ENCODE measurements around the gene ABHD2.

ABHD2 gene

DNA sequence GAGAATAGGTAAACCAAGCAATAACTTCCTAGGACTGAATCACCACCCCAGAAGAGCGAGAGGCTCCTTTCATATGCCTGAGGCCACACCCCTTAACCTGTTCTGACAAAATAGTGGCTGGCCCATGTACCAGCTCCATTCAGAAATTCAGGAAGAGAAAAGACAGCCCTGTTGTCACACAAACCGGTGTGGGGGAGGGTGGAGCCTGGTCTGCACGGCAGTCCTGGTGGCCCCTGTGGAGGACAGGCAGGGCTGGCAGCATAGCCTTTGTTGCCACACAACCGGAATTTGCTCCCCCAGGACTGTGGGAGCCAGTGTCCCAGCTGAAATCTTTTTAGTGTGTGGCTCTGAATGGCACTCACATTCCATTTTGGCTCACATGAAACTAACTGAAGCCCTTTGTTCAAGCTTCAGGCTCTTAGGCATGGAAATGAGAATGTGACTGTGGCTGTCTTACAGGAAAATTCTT, 109.3 kb downstream of the ABHD2 start:
- ChIA-PET POLR2A (interaction anchor here (0.6 to 1.4 kb wide), 3 partner anchors 9 to 378 kb away, joined by 4 read pairs; partner anchors contain the start of gene TICRR), CTCF (interaction anchor here (0.6 to 7.0 kb wide), 7 partner anchors 9 to 161 kb away, joined by 3 to 64 read pairs (median 4); no protein-coding TSS in a partner anchor)
- peaks cover 22% of the 10 kb centered on the region for H3K4me1 ChIP-seq (ENCODE audit: control insufficient read depth, insufficient read depth, low read length)

DNA sequence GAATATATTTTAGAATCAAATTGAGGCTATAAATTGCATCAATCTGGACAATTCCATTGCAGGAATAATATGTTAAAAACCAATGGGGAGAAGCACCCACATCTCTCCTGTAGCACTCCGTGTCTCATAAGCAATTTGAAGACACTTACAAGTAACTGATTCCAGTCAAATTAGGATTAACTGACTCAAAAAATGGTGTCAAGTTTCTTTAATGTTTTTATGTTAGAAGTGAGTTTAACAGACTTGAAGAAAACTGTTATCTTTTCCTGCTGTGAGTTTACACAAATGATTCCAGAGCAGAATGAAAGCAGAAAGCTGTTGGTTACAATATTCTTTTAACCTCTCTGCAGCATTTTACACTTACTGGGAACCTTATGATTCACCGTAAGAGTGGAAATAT, 109.9 kb downstream of the ABHD2 start:
- ChIA-PET CTCF (interaction anchor here (1.4 to 7.0 kb wide), 4 partner anchors 9 to 160 kb away, joined by 4 to 64 read pairs (median 18); no protein-coding TSS in a partner anchor), POLR2A (interaction anchor here (1.4 kb wide), 1 partner anchor 47 kb away, joined by 4 read pairs; no protein-coding TSS in a partner anchor)
- Histone ChIP-seq H3K9me3 (ENCODE audit: control insufficient read depth, insufficient read depth, low read depth, low read length) (no peaks in the 10 kb centered on the region), H3K27ac (ENCODE audit: extremely low read depth, low read depth, low read length) (no peak overlapping the region), H3K36me3 (ENCODE audit: control insufficient read depth in 2 of 2, insufficient read depth in 1 of 2, low read length in 2 of 2) (peaks cover 5 to 17% of the 10 kb centered on the region in 2 experiments), H3K4me3 (ENCODE audit: low read depth, low read length) (no peak overlapping the region), H3K4me1 (ENCODE audit: control insufficient read depth, insufficient read depth, low read length) (peaks cover 22% of the 10 kb centered on the region)
- TF ChIP-seq, protein P1, sequence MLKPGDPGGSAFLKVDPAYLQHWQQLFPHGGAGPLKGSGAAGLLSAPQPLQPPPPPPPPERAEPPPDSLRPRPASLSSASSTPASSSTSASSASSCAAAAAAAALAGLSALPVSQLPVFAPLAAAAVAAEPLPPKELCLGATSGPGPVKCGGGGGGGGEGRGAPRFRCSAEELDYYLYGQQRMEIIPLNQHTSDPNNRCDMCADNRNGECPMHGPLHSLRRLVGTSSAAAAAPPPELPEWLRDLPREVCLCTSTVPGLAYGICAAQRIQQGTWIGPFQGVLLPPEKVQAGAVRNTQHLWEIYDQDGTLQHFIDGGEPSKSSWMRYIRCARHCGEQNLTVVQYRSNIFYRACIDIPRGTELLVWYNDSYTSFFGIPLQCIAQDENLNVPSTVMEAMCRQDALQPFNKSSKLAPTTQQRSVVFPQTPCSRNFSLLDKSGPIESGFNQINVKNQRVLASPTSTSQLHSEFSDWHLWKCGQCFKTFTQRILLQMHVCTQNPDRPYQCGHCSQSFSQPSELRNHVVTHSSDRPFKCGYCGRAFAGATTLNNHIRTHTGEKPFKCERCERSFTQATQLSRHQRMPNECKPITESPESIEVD (tag by site-specific recombination; IDR thresholded peaks at IDR 0.05): peak; percentile 61
- TF ChIP-seq BCL11A (tag by site-specific recombination; IDR thresholded peaks at IDR 0.05; ENCODE audit: low read depth): no peak

More for the DNA sequence above, 109.3 kb downstream of the ABHD2 start:
- no peaks in the 10 kb centered on the region for H3K9me3 ChIP-seq (ENCODE audit: control insufficient read depth, insufficient read depth, low read depth, low read length)
- TF ChIP-seq ZNF341 (tag by site-specific recombination; IDR thresholded peaks at IDR 0.05; ENCODE audit: low read depth): peak; percentile 83
- no peak for TF ChIP-seq ZNF214 (tag by site-specific recombination; IDR thresholded peaks at IDR 0.05; ENCODE audit: borderline replicate concordance)
- 0 out of 2 replicates have a peak, but pooled peaks have one; percentile 17 for TF ChIP-seq GLIS2 (tag by site-specific recombination; IDR thresholded peaks at IDR 0.05)
- no peak for TF ChIP-seq ZNF707 (tag by site-specific recombination; IDR thresholded peaks at IDR 0.05)
- peak; percentile 37; the same call in 1 of the 2 replicates for TF ChIP-seq GLIS1 (tag by site-specific recombination; IDR thresholded peaks at IDR 0.05)
- no peak for TF ChIP-seq SP3 (tag by site-specific recombination; IDR thresholded peaks at IDR 0.05)
- no peak for TF ChIP-seq ZNF501 (tag by site-specific recombination; IDR thresholded peaks at IDR 0.05)
- TF ChIP-seq ZNF335 (tag by site-specific recombination; conservative IDR thresholded peaks at IDR 0.05): peak; percentile 69
- TF ChIP-seq ZNF555 (tag by site-specific recombination; conservative IDR thresholded peaks at IDR 0.05): no peak
- TF ChIP-seq ZNF549 (tag by site-specific recombination; IDR thresholded peaks at IDR 0.05): no peak
- TF ChIP-seq ZNF785 (tag by site-specific recombination; IDR thresholded peaks at IDR 0.05): no peak
- 0 out of 2 replicates have a peak, but pooled peaks have one; percentile 21 for TF ChIP-seq ZNF600 (tag by site-specific recombination; IDR thresholded peaks at IDR 0.05)
- H3K36me3 ChIP-seq (ENCODE audit: control insufficient read depth in 2 of 2, insufficient read depth in 1 of 2, low read length in 2 of 2): peaks cover 6 to 23% of the 10 kb centered on the region in 2 experiments
- no peak overlapping the region for H3K4me3 ChIP-seq (ENCODE audit: low read depth, low read length)
- peak overlapping the region; percentile 19; the same call in 1 of the 2 replicates for H3K27ac ChIP-seq (ENCODE audit: extremely low read depth, low read depth, low read length)

DNA sequence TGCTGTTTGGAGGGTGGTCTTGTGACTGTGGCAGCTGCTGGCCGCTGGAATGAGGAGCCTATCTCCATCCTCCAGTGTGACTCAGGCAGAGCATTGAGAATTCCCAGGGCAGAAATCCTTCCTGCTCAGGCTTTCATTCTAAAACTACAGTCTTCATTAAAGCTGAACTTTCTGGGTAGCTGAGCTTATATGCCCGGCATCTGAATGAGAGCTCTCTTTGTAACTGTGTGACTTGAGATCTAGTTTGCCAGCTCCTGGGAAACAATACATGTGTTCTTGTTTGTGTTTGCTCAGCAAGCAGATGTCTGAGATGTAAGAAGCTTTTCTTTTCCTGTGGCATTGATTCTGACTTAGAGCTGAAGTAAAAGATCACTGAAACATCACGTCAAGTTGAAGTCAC, 110.7 kb downstream of the ABHD2 start:
- ChIA-PET POLR2A (interaction anchor here (0.6 kb wide), 1 partner anchor 25 kb away, joined by 3 read pairs; no protein-coding TSS in a partner anchor), CTCF (interaction anchor here (0.5 to 7.0 kb wide), 5 partner anchors 8 to 22 kb away, joined by 3 to 64 read pairs (median 4); no protein-coding TSS in a partner anchor)
- H3K9me3 ChIP-seq (ENCODE audit: control insufficient read depth, insufficient read depth, low read depth, low read length): no peaks in the 10 kb centered on the region
- H3K4me3 ChIP-seq (ENCODE audit: low read depth, low read length): no peak overlapping the region
- TF ChIP-seq BCL11B (tag by site-specific recombination; IDR thresholded peaks at IDR 0.05; ENCODE audit: low read depth) (no peak), TRIM28 (IDR thresholded peaks at IDR 0.05; ENCODE audit: borderline replicate concordance, low read length) (no peak), ZSCAN16 (tag by site-specific recombination; IDR thresholded peaks at IDR 0.05) (no peak), ZNF416 (tag by site-specific recombination; IDR thresholded peaks at IDR 0.05) (no peak), ZNF596 (tag by site-specific recombination; IDR thresholded peaks at IDR 0.05) (no peak), ZNF837 (tag by site-specific recombination; IDR thresholded peaks at IDR 0.05) (no peak), ZNF670 (tag by site-specific recombination; IDR thresholded peaks at IDR 0.05; ENCODE audit: low read depth) (no peak)
- TF ChIP-seq, protein P1 (tag by site-specific recombination; IDR thresholded peaks at IDR 0.05): no peak
- H3K4me1 ChIP-seq (ENCODE audit: control insufficient read depth, insufficient read depth, low read length): peaks cover 22% of the 10 kb centered on the region
- no peak overlapping the region for H3K27ac ChIP-seq (ENCODE audit: extremely low read depth, low read depth, low read length)
- H3K36me3 ChIP-seq (ENCODE audit: control insufficient read depth in 2 of 2, insufficient read depth in 1 of 2, low read length in 2 of 2): peaks cover 0 to 13% of the 10 kb centered on the region in 2 experiments; a peak in 2 of 3 replicates

Data from HEK293 (cell line).